Right lobe of liver (tissue), 4 donors: ENCODE measurements around the gene DQX1.

ENCODE experiments used
- POLR2A ChIP-seq: fragments of 450-650 bp; IDR thresholded peaks from one replicate; pipeline ENCODE4 v1.6.1; 2017; ENCODE audit warnings: antibody characterized with exemption, mild to moderate bottlenecking
- TF ChIP-seq, protein P1 (sequence below), 4 donors: fragments of 200-600 bp in 3 of 4; fragments of 450-650 bp in 1 of 4; IDR thresholded peaks; one replicate each; pipeline versions ENCODE4 v1.5.1 to v1.8.0; 2016 to 2022; ENCODE audit warnings: antibody characterized with exemption in 4 of 4, mild to moderate bottlenecking in 2 of 4
- donor health status: DM: no; HTN: no; CAD: no.
- donor health status: DM: no; HTN: no; CAD: no.
- donor health status: DM: no; HTN: yes; CAD: no.

DNA sequence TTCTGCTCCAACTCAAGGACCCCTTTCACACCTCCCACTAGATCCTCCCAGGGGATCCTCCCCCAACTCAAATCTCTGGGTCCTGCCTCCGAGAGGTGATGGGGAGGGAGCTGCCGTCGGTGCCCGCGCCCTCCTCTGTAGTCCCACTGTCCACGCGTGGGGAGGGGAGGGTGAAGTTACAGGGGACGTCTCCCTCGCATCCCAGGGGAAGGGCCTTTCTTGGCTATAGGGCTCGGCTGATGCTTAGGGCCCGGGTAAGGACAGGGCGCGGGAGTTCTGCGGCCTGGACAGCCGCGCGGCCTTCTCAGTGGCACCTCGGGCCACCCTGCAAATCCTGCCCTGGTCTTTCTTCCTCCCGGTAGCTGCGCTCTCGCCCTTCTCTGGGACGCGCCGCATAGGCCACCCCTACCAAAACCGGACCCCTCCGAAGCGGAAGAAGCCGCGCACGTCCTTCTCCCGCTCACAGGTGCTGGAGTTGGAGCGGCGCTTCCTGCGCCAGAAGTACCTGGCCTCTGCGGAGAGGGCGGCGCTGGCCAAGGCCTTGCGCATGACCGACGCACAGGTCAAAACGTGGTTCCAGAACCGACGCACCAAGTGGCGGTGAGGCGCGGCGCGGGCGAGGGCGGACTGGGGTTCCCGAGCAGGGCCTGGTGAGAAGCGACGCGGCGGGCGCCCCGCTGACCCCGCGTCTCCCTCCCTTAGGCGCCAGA is 10.6 kb downstream of the DQX1 start:
- no peak for TF ChIP-seq POLR2A
- TF ChIP-seq, protein P1, sequence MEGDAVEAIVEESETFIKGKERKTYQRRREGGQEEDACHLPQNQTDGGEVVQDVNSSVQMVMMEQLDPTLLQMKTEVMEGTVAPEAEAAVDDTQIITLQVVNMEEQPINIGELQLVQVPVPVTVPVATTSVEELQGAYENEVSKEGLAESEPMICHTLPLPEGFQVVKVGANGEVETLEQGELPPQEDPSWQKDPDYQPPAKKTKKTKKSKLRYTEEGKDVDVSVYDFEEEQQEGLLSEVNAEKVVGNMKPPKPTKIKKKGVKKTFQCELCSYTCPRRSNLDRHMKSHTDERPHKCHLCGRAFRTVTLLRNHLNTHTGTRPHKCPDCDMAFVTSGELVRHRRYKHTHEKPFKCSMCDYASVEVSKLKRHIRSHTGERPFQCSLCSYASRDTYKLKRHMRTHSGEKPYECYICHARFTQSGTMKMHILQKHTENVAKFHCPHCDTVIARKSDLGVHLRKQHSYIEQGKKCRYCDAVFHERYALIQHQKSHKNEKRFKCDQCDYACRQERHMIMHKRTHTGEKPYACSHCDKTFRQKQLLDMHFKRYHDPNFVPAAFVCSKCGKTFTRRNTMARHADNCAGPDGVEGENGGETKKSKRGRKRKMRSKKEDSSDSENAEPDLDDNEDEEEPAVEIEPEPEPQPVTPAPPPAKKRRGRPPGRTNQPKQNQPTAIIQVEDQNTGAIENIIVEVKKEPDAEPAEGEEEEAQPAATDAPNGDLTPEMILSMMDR (IDR thresholded peaks at IDR 0.05): no peak
